NCI-H2227 (cell line): ENCODE measurements around the gene AFDN.

Experiments used
- DNase-seq: peaks from one replicate; lab custom pipeline; 2025; ENCODE audit not compliant: unreplicated experiment; lab: John Stamatoyannopoulos, UW

AFDN gene

DNA sequence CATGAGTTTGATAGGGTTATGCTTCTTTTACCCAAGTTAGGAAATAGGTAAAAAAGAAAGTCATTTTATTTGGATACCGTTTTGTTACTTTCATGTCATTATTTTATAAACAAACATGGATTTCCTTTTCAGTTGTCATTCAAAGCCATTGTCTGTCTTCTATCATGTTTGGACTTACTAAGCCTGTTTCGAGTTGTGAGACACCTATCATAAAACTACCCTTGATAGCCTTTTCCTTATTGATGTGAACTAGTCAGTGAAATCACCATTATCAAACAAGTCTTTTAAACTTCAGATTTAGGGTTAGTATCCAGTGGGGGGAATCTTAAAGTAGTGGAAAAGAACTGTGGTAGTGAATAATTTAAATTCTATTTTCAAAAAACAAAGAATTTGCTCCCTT lies 85.8 kb downstream of the AFDN start:
- no peak for DNase-seq

DNA sequence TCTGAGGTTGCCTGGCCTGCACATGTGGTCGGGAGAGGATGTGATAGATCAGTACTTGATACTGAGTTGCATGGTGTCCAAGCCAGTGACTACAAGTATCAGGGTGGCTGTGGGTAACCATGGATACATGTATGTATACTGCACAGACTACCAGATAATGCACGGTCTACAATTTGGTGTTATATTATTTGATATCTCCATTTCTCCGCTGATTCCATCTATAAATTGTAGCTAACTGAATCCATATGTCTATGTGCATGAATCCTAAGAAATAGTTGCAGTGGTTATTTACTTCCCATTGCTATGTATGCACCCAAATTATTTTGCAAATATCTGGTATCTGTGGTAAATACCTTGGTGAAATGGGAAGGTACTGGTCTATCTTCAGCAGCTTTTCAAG lies 87.0 kb downstream of the AFDN start:
- DNase-seq, result no peak

DNA sequence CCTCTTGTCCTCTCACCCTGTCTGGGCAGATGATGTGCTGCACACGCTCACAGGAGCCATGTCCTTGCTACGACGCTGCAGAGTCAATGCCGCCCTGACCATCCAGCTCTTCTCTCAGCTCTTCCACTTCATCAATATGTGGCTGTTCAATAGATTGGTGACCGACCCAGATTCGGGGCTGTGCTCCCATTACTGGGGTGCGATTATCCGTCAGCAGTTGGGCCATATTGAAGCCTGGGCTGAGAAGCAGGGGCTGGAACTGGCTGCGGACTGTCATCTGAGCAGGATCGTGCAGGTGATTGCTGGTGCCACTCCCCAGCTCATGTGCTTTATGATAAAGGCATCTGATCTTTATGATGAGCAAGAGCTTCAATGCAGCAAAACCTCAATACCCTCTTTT lies 88.4 kb downstream of the AFDN start:
- DNase-seq, result no peak

DNA sequence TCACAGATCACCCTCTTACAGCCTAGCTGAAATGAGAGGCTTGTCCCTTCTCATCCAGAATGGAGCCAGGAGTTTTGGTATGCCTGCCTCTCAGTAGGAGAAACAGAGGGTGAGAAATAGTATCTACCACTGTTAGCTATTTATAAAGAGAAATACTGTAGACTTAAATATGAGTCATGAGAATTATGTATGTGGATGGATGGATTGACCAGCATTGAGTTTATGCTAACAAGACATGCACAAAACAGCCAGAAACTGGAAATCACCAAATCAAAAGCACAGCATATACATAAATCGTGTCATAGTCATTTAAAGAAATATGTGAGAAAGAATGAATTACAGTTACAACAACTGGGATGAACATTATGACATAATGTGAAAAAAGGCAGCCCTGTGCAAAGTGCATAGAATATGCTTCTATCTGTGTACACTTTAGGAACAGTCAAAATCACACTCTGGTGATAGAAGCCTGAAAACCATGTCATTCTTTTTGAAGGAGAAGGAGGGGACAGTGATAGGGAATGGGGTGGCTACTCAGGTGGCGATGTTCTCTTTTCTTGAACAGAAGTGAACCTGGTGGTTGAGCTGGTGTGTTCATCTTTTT lies 90.9 kb downstream of the AFDN start:
- DNase-seq, result no peak

DNA sequence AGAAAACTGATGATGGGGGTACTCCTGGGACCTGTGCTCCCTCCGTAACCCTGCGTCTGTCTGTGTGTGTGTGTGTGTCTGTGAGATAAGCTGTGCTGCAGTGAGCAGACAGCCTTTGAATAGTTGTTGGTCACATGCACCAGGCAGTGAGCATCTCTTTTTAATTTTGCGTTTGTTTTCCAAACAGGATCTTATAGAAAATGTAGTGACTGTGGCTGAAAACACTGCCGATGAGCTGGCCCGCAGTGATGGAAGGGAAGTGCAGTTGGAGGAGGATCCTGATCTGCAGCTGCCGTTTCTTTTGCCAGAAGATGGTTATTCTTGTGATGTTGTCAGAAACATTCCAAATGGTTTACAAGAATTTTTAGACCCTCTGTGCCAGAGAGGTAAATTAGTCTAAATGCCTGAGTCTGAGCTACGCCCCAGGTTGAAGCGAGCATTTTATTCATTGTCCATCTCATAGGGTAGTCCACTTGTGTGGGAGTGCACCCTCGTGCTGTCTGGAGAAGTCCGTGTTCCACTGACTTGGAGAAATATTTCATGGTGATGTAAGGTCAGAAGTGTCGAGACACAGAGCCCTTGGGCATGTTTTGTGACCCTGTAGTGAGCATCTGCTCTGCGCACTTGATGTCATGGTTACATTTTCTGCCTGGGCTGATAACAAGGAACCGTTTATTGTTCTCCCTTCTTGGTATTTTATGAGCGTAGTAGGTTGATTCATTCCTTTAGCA lies 92.0 kb downstream of the AFDN start:
- no peak for DNase-seq

DNA sequence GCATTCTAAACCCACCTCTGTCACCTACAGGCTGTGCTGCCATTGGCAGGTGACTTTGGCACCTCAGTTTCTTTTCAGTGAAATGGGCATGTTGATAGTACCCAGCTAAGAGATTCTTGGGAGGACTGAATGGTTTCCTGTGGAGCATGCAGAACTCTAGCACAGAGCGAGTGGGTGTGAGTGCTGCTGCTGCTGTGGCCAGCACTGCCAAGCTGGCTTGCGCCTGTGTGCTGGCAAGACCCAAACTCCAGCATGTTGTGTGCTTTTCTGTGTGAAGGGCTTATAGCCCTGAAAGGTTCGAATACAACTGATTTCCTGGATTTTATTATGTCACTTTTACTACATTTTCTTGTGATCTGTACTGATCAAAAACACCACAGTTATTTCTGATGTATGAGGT lies 92.6 kb downstream of the AFDN start:
- no peak for DNase-seq

DNA sequence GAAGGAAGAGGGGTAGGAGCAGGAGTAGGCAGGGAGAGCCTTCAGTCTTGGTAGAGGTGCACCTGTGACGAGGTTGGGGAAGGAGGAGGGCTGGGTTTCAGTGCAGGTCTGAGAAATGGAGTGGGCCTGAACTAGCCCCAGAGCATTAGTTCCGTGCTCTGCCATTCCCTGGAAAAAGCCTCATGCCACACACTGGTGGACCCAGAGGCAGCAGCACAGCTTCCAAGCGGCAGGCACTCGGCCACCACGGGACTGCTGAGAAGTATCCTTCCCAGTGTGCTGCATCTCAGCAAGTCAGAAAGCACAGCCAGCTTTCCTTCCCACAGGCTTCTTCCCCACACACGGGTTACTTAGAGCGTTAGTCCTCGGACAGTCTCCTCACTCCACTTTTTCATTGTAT lies 93.5 kb downstream of the AFDN start:
- DNase-seq, result no peak

DNA sequence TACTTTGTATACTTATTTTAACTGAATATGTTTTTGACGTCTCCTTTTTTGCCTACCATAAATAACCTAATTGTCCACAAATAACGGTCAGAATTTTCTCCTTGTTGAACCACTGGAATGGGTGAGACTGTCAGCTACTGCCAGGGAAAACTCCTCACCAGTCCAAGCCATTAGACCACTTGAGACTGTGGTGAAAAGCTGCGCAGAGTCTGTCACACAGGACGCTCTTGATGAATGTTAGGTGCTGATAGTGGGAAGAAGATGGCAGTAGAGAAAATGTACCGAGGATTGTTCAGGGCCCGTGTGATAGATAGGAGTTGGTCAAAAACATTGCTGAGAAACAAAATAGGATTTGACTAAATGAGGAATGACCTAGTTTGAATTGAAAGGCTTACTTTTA lies 95.1 kb downstream of the AFDN start:
- no peak for DNase-seq

DNA sequence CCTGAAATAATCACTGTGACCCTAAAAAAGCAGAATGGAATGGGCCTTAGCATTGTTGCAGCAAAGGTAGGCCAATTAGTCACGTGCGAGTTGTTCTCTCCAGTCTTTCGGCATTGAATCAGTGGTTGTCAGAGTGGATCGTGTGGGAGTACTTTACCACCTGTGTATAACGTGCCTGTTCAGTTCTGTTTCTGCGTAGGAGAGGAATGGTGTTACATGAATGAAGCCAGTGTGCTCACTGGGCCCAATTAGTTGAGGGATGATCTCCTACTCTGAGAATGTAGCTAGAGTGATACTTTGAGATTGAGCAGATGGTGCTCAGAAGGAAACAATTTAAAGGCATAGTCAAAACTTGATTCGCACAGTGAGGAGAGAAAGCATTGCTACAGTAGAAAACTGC lies 98.3 kb downstream of the AFDN start:
- no peak for DNase-seq

DNA sequence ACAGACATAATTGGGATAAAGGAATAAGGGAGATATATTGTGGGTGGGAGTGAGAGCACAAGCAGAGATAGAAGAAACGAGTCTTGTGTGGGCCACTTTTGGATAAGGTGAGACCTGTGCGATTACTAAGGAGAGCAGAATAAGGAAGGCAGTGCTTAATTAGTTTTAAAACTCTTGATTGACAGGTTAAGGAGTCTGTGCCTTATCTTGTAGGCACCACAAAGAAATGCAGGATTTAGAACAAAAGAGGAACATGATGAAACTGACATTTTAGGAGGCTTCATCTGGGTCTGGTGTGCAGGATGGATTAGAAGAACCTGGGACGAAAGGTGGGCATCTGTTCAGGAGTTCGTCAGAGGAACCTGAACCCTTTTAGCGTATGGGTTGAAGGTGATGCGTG lies 100.5 kb downstream of the AFDN start:
- DNase-seq, result no peak

DNA sequence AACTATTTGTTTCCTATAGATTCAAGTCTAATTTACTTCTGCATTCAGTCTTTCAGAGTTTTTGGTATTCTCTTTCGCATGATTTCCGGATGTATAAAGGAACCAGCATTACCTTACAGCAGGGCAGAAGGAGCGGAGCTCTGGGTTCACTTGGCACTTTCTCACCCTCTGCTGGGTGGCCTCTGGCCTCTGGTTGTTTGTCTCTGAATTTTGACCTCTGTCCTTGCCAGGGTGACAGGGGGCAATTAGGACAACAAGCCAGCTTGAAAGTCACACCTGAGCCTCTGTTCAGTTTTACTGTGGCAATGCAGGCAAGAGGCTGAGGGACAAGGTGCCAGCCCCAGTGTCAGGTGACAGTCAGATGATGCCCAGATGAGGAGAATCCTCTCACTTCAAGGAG lies 101.4 kb downstream of the AFDN start:
- no peak for DNase-seq

DNA sequence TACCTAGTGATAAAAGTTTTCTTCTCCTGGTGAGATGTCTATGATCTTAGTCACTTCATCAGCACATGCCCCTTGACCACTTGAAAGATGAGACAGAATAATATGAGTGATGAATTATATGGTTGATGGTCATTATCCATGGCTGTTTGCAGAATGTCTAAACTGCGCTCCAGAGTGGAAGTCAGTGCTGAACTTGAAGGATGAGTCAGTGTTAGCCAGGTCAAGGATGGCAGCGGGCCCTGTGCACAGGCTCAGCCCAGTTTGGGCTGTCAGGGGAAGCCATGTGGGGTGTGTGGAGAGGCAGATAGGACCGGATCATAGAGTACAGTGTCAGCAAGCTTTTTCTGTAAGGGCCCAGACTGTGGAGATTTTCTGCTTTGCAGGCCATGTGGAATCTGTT lies 103.6 kb downstream of the AFDN start:
- DNase-seq, result no peak

DNA sequence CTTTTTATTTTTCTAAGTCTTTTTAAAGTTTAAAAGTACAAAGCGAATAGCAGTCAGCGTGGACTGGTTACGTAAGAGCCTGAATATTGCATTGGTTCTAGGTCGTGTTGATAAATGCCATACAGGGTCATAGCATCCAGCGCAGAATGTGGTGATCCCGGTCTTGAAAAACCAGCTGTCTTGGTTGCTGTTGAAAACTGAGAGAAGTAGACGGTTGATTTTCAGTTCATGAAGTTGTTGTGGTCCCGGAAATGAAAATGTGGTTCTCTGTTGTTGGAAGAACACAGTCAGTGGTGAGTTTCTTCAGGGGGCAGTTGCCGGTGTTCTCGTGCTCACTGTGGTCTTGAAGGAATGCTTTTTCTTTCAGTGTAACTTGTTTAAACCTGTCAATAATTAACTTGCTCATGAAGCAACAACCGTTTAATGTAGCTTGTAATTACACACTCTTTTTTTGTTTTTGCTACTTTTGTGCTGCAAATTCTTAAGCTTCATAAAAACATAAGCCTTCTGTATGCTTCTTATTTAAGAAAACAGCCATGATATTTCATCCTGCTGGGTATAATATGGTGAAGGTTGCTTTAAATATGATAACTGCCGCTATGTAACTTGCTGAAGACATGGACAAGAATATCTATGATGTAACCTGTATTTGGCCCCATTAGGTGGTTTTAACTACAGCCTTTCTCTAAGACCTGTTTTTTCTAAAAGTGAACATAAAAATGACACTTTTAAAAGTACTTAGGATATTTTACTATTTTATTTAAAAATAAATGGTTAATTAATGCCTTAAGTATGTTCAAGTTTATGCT lies 106.0 kb downstream of the AFDN start:
- no peak for DNase-seq

DNA sequence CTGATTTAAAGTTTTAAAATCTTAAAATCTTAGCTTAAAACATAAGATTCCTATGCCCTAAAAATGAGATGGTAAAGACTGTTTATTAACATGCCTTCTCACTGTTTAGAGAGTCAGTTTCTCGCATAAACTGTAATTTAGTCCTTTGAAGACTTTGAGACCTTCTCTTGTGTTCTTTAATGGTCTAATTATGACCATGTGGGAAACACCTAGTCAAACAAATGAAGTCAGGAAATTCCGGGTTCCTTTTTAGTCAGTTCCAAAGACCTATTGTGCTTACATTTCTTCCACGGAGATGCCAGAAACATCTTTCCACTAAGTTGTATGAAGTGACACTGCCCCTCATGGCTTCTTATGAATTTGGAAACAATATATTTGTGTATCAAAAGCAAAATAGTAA lies 106.6 kb downstream of the AFDN start:
- no peak for DNase-seq

DNA sequence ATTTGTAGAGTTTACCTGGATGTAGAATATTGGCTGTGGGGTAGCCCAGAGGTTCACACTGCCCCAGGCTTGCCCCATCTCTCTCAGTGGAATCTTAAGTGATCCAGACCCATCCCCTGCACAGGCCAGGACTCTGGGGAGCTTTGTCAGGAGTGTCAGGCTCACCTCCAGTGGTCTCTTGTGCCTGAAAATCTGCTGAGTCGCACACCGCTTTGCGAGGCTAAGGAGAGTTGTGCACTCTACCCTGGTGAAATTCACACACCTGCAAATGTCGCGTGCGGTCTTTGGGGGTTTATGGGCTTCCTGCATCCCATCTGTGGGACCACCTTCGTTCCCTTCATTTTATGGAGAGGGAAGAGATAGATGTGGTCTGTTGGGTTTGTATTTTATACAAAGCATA lies 107.1 kb downstream of the AFDN start:
- DNase-seq, result no peak

DNA sequence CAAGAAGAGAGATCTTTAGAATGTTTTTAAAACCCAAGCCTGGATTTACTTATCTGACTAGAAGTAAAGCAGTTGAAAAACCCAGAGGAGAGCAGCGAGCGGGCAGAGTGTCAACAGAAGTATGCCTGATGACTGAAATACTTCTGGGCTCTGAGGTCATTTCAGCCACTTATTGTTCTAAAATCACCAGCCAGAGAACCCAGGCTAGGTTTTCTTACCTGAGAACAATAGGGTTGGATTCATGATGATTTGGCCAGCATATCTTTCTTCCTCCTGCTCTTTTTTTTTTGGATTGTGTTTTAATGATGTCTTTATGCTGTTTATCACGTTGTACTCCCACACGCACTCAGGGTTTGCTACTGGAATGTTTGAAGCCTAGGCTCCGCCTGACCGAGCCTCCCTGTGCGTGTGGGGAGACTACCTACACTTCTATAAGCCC lies 107.7 kb downstream of the AFDN start:
- no peak for DNase-seq

DNA sequence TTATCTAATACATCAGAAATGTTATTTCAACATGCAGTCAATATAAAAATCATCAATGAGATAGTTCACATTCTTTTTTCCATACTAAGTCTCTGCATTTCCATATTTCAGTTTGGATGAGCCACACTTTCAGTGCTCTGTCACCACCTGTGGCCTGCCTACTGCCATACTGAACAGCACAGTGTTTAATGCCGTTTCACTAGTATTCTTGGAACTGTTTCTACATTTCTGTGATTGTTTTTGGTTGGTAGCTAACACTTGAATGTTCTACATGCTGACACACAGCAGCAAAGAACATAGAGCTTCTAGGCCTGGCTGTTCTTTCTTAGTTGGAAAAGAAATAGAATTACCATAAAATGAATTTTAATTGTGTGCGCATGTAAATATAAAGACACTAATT lies 109.3 kb downstream of the AFDN start:
- DNase-seq, result no peak

DNA sequence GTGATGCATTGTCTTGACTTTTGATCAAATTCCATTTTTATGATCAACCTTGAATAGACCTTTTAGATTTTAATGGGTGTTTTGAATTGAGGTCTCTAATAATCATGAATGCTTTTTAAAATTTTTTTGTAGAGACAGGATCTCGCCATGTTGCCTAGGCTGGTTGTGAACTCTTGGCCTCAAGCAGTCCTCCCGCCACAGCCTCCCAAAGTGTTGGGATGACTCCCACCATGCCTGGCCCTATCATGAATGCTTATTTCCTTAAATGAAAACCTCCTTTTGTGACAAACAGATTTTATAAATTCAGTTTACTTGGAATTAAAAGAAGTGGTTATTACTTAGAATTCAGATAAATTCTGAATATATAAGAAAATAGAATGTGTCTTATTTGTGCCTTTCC lies 110.6 kb downstream of the AFDN start:
- no peak for DNase-seq

DNA sequence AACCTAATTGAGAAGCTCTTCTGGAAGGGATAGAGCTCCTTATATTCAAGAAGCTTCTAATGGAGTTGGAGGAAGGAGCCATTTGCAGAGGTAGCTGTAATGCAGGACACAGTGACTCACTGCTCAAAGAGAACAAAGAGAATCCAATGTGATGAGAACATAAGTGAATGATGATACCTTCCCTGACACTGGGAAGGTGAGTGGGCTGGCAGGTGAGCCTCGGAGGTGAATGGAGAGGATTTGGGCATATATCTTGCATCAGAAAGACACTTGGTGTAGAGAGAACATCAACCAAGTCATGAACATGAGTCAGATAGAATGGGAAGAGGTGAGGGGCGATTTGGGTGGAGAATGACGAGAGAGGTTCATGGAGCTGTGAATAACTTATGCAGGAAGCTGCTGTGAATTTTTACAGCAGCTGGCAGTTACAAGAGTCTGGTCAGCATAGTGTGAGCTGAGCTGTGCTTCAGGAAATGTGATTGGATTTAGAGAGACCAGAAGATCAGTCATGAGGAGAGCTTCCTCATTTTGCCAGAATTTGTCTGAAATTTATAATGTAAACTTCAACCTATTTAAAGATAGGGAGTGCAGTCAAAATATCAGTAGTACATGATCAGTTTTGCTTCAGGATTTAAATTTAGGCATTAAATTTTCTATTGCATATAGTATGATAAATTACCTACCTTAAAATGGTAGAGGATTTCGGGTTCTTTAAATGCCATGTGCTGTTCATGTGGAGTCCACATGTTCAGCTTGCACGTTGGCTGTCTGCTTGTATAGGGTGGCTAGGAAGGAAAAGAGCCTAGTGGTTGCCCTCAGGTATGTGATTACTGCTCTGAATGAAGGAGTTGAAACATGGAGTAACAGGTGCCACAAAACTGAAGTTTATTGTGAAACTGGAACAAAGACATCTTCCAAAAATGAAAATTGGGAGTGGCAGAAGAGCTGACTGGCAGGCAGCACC lies 111.5 kb downstream of the AFDN start:
- DNase-seq, result no peak

DNA sequence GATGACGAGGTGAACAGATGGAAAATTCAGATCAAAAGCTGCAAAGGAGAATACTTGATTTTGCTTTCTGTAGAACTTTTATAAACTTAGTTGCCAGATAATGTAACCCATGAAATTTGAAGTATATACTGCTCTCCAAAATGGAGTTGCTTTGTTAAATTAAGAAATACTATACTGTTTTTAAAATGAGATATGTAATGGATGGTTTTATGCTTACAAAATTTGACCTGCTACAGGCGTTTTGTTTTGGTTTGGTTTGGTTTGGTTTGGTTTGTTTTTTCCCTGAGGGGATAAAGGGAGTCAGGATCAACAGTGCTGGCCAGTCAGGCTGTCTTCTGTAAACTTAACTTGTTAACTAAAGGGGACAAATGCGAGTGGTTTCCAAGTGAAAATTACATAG lies 115.1 kb downstream of the AFDN start:
- DNase-seq, result no peak

DNA sequence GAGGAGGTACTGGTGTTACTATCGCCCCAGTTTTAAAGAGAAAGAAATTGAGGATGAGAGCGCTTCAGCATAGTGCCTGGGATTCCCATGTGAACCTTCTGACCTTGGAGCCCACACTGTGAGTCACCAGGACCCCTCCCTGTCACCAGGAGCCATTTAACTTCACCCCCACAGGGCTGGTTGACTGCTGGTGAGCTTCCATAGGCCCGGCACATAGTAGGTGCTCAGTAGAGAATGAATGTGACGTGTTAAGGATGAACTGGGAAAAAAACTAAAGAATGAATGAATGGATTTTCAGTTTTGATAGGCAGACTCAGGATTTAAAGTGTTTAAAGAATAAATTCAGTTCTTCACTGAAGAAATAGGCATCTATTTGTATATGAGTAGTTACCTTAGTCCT lies 117.4 kb downstream of the AFDN start:
- DNase-seq, result no peak
